Vagina (tissue), 2 donors: ENCODE measurements around the gene SRF. TPM values are rescaled to one million over a fixed set of nuclear protein-coding genes. Genes with fewer than 3 reads are reported as not detected.

Experiments
- DNase-seq, 2 donors: peaks; one replicate each; pipeline ENCODE4 v3.0.0-alpha.2; 2017; ENCODE audit errors: extremely low spot score in 2 of 2
- H3K27ac ChIP-seq: fragments of 200-600 bp; sonication (generic); one replicate; pipeline ENCODE4 v1.5.1; 2019
- H3K27me3 ChIP-seq: fragments of 200-600 bp; sonication (generic); one replicate; pipeline ENCODE4 v1.5.1; 2019
- H3K36me3 ChIP-seq, 2 donors: fragments of 200-600 bp; sonication (generic); one replicate each; pipeline ENCODE4 v1.5.1; 2017 to 2019
- H3K4me1 ChIP-seq: fragments of 200-600 bp; sonication (generic); one replicate; pipeline ENCODE4 v1.5.1; 2019
- H3K4me3 ChIP-seq, 2 donors: fragments of 200-600 bp; sonication (generic); 1 replicate in 1 of 2; 2 replicates in 1 of 2; pipeline ENCODE4 v1.5.1; 2016 to 2019
- H3K9me3 ChIP-seq: fragments of 200-600 bp; sonication (generic); one replicate; pipeline ENCODE4 v1.5.1; 2019
- CTCF ChIP-seq, 3 experiments: fragments of 450-650 bp in 2 of 3; fragments of 200-600 bp in 1 of 3; sonication (generic) in 1 of 3; IDR thresholded peaks; one replicate each; pipeline ENCODE4 v1.5.1; 2017 to 2019; ENCODE audit warnings: antibody characterized with exemption in 3 of 3, mild to moderate bottlenecking in 2 of 3, moderate library complexity in 2 of 3
- POLR2A ChIP-seq, 2 donors: fragments of 450-650 bp; IDR thresholded peaks; one replicate each; pipeline ENCODE4 v1.6.1; 2017; ENCODE audit warnings: antibody characterized with exemption in 2 of 2, mild to moderate bottlenecking in 2 of 2, moderate library complexity in 2 of 2
- POLR2AphosphoS5 ChIP-seq, 2 donors: sonication (generic); formaldehyde crosslinking; IDR thresholded peaks; one replicate each; pipeline ENCODE4 v1.9.0; 2017; ENCODE audit warnings: antibody characterized with exemption in 2 of 2, mild to moderate bottlenecking in 2 of 2, low read depth in 1 of 2; ENCODE audit not compliant: insufficient read depth in 1 of 2
- intact Hi-C: fragments of 100-400 bp; cut with DNase I; formaldehyde crosslinking; loops from one replicate; pipeline ENCODE4 v1.15.1; 2023
- total RNA-seq: library from RNA; depleted of rRNA; stranded (reverse); fragments of >200 nt; gene quantifications from one replicate; pipeline ENCODE4 v1.2.3, GENCODE V29; 2016

Gene SRF
- total RNA-seq, 1 donor from 2014 or later, result 28.2 TPM

- no peak overlapping the region for H3K4me3 ChIP-seq
- peaks cover 0 to 13% of the 10 kb centered on the region in 2 donors for H3K36me3 ChIP-seq
- no peaks in the 10 kb centered on the region for H3K9me3 ChIP-seq
- no peaks in the 10 kb centered on the region for H3K4me1 ChIP-seq
- H3K27ac ChIP-seq, result no peak overlapping the region
- H3K27me3 ChIP-seq, result no peaks in the 10 kb centered on the region
- DNase-seq, result no peak
- TF ChIP-seq POLR2A (IDR thresholded peaks at IDR 0.05) (no peak), CTCF (IDR thresholded peaks at IDR 0.05) (no peak), POLR2AphosphoS5 (IDR thresholded peaks at IDR 0.05; ENCODE audit: insufficient read depth in 1 of 2, low read depth in 1 of 2) (no peak)
- intact Hi-C loops, result no loop called here
Measured at GRCh38 chr6:43159599-43159998, 11.5 kb upstream of the SRF start.

DNA sequence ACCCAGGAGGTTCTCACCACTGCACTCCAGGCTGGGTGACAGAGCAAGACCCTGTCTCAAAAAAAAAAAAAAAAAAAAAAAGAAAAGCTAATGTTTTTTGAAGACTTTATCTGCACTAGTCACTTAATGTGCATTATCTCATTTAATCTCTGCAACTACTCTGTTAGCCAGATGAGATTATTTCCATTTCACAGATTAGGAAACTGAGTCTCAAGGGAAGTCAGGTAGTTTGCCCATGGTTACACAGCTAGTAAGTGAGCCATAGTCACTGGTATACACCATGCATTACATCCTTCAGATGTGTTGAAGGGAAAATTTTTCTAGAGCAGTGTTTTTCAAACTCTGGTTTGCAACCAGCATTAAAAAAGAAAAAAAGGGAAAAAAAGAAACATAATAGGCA is 7.2 kb upstream of the SRF start:
- no peak overlapping the region for H3K27ac ChIP-seq
- TF ChIP-seq POLR2AphosphoS5 (IDR thresholded peaks at IDR 0.05; ENCODE audit: insufficient read depth in 1 of 2, low read depth in 1 of 2) (no peak), POLR2A (IDR thresholded peaks at IDR 0.05) (no peak), CTCF (IDR thresholded peaks at IDR 0.05) (no peak)
- no peak overlapping the region for H3K4me3 ChIP-seq
- no peaks in the 10 kb centered on the region for H3K27me3 ChIP-seq
- intact Hi-C loops, result no loop called here
- no peak for DNase-seq
- no peaks in the 10 kb centered on the region for H3K9me3 ChIP-seq
- no peaks in the 10 kb centered on the region for H3K4me1 ChIP-seq
- peaks cover 0 to 13% of the 10 kb centered on the region in 2 donors for H3K36me3 ChIP-seq

- H3K4me1 ChIP-seq, result peaks cover 28% of the 10 kb centered on the region
- no peaks in the 10 kb centered on the region for H3K9me3 ChIP-seq
- DNase-seq, result peak in 1 of 2 donors; percentile 92
- peak overlapping the region; percentile 97 for H3K27ac ChIP-seq
- intact Hi-C loops, result no loop called here
- peak overlapping the region; percentile 80 to 88 for H3K4me3 ChIP-seq
- peaks cover 0 to 1% of the 10 kb centered on the region in 2 donors for H3K36me3 ChIP-seq
- TF ChIP-seq POLR2AphosphoS5 (IDR thresholded peaks at IDR 0.05; ENCODE audit: insufficient read depth in 1 of 2, low read depth in 1 of 2), result no peak
- TF ChIP-seq POLR2A (IDR thresholded peaks at IDR 0.05), result no peak
- no peak for TF ChIP-seq CTCF (IDR thresholded peaks at IDR 0.05)
- H3K27me3 ChIP-seq, result no peaks in the 10 kb centered on the region
Measured at GRCh38 chr6:43170417-43170930, 595 bp upstream of the SRF start.

GRCh38 chr6:43171707-43172103 is 636 bp downstream of the SRF start:
- no peak for DNase-seq
- intact Hi-C loops, result no loop called here
- Histone ChIP-seq H3K36me3 (peaks cover 0 to 13% of the 10 kb centered on the region in 2 donors), H3K27ac (peak overlapping the region; percentile 97), H3K9me3 (no peaks in the 10 kb centered on the region), H3K27me3 (no peaks in the 10 kb centered on the region), H3K4me3 (peak overlapping the region; percentile 80 to 88), H3K4me1 (peaks cover 35% of the 10 kb centered on the region)
- no peak for TF ChIP-seq POLR2AphosphoS5 (IDR thresholded peaks at IDR 0.05; ENCODE audit: insufficient read depth in 1 of 2, low read depth in 1 of 2)

GRCh38 chr6:43172104-43173007 is 1.3 kb downstream of the SRF start:
- H3K27me3 ChIP-seq, result no peaks in the 10 kb centered on the region
- H3K9me3 ChIP-seq, result no peaks in the 10 kb centered on the region
- H3K27ac ChIP-seq, result peak overlapping the region; percentile 97
- H3K4me3 ChIP-seq, result peak overlapping the region; percentile 80 to 88
- intact Hi-C loops, result no loop called here
- no peak for DNase-seq
- H3K36me3 ChIP-seq, result peaks cover 0 to 17% of the 10 kb centered on the region in 2 donors
- peaks cover 35% of the 10 kb centered on the region for H3K4me1 ChIP-seq
- TF ChIP-seq CTCF (IDR thresholded peaks at IDR 0.05), result no peak
- TF ChIP-seq POLR2AphosphoS5 (IDR thresholded peaks at IDR 0.05; ENCODE audit: insufficient read depth in 1 of 2, low read depth in 1 of 2), result no peak
- no peak for TF ChIP-seq POLR2A (IDR thresholded peaks at IDR 0.05)
